Stimulated activated memory B cell treated with anti-CD40 and anti-IgM and Interleukin-4, amounts not matched to agents 10 μg/mL and 1 μg/mL and 100 μg/mL, for 72 hours (primary cell): ENCODE measurements around the gene TMEM215.
"Not testable (repeated sequence)": the region's sequence is repeated elsewhere in the genome, so short reads cannot be mapped to it uniquely, and the experiment has no call there.

Source experiments
- ATAC-seq: fragments of 150-1000 bp; cut with Tn5 transposase; 2 replicates; pipeline ENCODE4 v1.10.0; 2021
- H3K27ac Mint-ChIP-seq: one replicate; pipeline ENCODE4 v1.8.0; 2022; ENCODE audit warnings: mild to moderate bottlenecking, mixed read lengths
- H3K27me3 Mint-ChIP-seq: one replicate; pipeline ENCODE4 v1.8.0; 2022; ENCODE audit warnings: mixed read lengths
- H3K36me3 Mint-ChIP-seq: one replicate; pipeline ENCODE4 v1.8.0; 2022; ENCODE audit warnings: mixed read lengths
- H3K4me1 Mint-ChIP-seq: one replicate; pipeline ENCODE4 v1.8.0; 2022; ENCODE audit warnings: mixed read lengths
- H3K4me3 Mint-ChIP-seq: one replicate; pipeline ENCODE4 v1.8.0; 2022; ENCODE audit warnings: mild to moderate bottlenecking, moderate library complexity, mixed read lengths
- H3K9me3 Mint-ChIP-seq: one replicate; pipeline ENCODE4 v1.8.0; 2022; ENCODE audit warnings: mixed read lengths

TMEM215 gene

DNA sequence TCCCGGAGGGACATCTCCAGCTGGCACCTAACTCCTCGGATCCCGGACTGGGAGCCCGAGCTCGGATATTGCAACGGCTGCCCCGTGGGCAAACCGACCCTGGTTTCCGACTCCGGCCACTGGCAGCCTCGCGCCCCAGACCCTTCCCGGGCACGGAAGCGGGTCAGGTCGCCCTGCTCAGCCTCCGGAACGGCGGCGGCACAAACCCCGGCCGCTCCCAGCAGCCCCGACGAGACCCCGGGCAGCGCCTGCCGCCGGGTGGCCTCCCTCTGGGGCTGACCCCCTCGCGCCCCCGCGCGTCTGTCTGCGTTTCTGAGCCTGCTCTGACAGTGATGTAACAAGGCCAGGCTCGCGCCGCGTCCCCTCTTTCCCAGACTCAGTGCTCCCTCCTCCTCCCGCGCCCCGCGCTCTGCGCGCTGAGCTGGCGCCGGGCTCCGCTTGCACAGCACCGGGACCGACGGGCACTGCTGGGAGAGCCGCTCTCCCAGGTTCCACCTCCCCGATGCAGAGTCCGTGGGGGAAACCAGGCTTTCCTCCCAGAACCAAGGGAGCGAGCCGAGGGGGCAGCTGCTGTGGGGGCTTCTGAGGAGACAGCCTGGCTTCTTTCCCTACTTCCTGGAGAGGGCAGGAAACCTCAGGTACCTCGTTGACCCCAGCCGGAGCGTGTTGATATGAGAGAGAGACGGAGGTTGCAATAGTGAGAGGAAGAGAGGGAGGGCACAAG lies at the start of gene TMEM215:
Gene TMEM215, plus strand, starts transcription at position 373 of the 724 bp plus-strand sequence. CDS start 644 bp downstream, outside the sequence.
- no peak for ATAC-seq

DNA sequence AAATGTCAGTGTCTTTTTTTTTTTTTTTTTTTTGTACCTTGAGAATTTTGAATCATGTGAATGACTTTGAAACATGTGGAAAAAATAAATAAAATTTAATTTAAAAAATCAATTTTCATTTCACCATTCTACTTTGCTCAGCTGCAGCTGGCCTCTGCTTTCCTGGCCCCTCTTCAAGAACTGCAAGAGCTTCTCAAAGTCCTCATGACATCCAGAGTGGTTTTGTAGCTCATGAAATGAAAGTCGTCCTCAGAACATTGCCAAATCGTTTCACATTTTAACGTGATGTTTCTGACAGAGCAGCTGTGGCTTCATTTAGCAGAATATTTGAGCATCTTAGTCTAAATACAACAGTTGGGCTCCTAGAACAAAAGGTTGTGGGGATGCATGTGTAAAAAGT lies 47.9 kb upstream of the TMEM215 start:
- Mint-ChIP-seq H3K27me3 (peaks cover 6% of the 10 kb centered on the region), H3K9me3 (peaks cover 3% of the 10 kb centered on the region), H3K27ac (no peak overlapping the region), H3K4me1 (no peaks in the 10 kb centered on the region), H3K36me3 (no peaks in the 10 kb centered on the region), H3K4me3 (no peak overlapping the region)
- no peak for ATAC-seq

More for the DNA sequence above, at the start of gene TMEM215:
- no peak within 1 kb of the TSS for H3K4me3 Mint-ChIP-seq
- peaks cover 3% of the 10 kb centered on the region for H3K9me3 Mint-ChIP-seq
- no peaks in the 10 kb centered on the region for H3K36me3 Mint-ChIP-seq
- peaks cover 66% of the 10 kb centered on the region for H3K27me3 Mint-ChIP-seq
- no peak within 1 kb of the TSS for H3K27ac Mint-ChIP-seq
- H3K4me1 Mint-ChIP-seq, result no peaks in the 10 kb centered on the region

DNA sequence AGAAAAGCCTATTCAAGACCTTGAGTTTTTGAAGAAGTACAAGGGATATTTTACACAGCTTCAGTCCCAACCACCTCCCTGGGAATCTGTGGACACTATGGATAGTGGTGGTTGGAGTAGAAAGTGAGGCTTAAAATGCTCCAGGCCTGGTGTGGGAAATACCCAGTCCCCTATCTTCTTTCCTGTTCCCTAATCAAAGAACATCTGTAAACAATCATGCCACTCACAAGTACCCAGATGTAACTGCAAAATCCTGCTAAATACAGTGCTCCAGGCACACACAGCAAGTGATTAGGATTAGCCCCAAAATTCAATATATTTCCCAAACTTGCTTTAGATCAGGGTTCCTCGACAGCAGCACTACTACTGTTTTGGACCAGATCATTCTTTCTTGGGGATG lies 46.0 kb upstream of the TMEM215 start:
- no peaks in the 10 kb centered on the region for H3K36me3 Mint-ChIP-seq
- H3K4me1 Mint-ChIP-seq, result no peaks in the 10 kb centered on the region
- H3K4me3 Mint-ChIP-seq, result no peak overlapping the region
- H3K27me3 Mint-ChIP-seq, result peaks cover 8% of the 10 kb centered on the region
- H3K9me3 Mint-ChIP-seq, result peaks cover 6% of the 10 kb centered on the region
- no peak for ATAC-seq
- H3K27ac Mint-ChIP-seq, result no peak overlapping the region

DNA sequence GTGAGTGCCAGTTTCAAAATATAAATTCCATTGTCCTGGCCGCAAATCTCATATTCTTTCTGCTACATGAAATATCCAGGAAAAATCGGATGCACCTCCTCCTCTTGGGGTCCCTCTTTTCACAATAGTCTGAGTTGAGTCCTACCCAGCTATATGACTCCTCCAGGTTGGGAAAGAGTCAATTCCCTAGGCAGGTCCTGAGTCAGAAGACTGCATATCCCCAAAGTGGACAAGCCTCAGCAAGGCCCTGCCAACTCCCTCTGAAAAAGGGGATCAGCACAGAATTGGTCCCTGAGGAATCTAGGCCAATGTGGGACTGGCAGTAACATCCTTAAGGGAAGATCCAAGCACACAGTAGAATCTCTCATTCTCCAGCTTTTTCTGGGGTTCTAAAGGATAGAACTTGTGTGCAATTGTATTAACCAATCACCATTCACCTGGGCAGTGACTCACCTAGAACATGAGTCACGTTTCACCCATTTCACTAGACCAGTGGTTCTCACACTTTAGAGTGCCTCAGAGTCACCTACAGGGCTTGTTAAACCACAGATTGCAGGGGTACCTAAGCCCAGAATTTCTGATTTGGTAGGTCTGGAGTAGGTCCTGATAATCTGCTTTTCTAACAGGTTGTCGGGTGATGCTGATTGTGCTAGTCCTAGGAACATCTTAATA lies 44.7 kb upstream of the TMEM215 start:
- no peak for ATAC-seq
- Mint-ChIP-seq H3K36me3 (no peaks in the 10 kb centered on the region), H3K27ac (no peak overlapping the region), H3K4me3 (no peak overlapping the region), H3K4me1 (no peaks in the 10 kb centered on the region), H3K9me3 (peaks cover 13% of the 10 kb centered on the region), H3K27me3 (peaks cover 8% of the 10 kb centered on the region)

DNA sequence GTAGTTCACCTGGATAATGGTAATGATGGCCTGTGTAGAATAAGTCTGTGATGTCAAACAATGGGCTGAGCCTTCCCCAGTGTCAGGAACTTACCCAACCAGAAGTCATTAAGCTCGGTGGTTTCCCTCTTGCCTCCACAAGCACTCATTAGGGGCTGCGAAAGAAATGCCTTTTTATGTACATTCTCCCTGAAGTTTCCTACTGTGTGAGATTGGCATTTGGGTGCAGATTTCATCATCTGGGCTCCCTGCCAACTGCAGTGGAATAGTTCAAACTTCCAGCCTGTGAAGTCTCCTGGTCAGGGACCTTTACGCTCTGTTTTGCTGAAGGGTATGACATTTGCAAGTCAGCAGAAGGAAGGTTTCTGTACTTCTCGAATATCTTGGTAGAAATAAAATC lies 41.6 kb upstream of the TMEM215 start:
- H3K9me3 Mint-ChIP-seq, result peaks cover 16% of the 10 kb centered on the region
- ATAC-seq, result no peak
- no peaks in the 10 kb centered on the region for H3K36me3 Mint-ChIP-seq
- no peak overlapping the region for H3K27ac Mint-ChIP-seq
- H3K27me3 Mint-ChIP-seq, result peaks cover 8% of the 10 kb centered on the region
- no peaks in the 10 kb centered on the region for H3K4me1 Mint-ChIP-seq
- H3K4me3 Mint-ChIP-seq, result no peak overlapping the region

DNA sequence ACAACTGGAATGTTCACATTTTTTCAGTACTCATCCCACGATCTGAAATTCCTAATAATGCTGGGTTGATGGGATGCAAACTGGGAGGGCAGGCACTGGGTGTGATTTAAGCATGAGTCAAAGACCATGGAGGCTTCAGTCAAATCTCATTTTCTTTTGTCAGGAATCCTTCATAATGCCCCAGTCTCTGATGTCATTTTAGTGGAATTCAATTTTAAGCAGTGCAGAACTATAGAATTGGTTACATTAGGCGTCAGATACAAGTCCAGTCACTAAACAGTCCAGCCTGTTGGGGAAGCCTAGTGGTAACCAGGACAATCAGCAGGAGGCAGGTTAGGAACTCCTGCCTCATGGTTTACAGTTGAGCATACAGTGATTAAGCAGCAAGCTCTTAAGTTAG lies 41.0 kb upstream of the TMEM215 start:
- peaks cover 16% of the 10 kb centered on the region for H3K9me3 Mint-ChIP-seq
- H3K4me1 Mint-ChIP-seq, result no peaks in the 10 kb centered on the region
- peaks cover 8% of the 10 kb centered on the region for H3K27me3 Mint-ChIP-seq
- no peak for ATAC-seq
- no peaks in the 10 kb centered on the region for H3K36me3 Mint-ChIP-seq
- H3K4me3 Mint-ChIP-seq, result no peak overlapping the region
- H3K27ac Mint-ChIP-seq, result no peak overlapping the region

DNA sequence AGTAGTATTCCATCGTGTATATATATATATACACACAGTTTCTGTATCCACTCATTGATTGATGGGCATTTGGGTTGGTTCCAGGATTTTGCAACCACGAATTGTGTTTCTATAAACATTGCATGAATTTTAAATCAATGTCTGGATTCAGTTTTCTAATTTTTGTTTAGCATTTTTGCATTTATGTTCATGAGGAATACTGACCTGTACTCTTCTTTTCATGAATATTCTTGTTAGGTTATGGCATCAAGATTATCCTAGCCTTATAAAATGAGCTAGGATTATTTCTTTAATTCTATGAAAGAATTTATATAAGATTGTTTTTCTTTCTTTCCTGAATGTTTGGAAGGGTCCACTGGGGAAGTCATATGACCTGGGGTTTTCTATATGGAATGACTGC lies 35.3 kb upstream of the TMEM215 start:
- ATAC-seq, result no peak
- Mint-ChIP-seq H3K27ac (no peak overlapping the region), H3K4me3 (no peak overlapping the region), H3K36me3 (no peaks in the 10 kb centered on the region), H3K9me3 (peaks cover 10% of the 10 kb centered on the region), H3K4me1 (no peaks in the 10 kb centered on the region), H3K27me3 (peaks cover 20% of the 10 kb centered on the region)

DNA sequence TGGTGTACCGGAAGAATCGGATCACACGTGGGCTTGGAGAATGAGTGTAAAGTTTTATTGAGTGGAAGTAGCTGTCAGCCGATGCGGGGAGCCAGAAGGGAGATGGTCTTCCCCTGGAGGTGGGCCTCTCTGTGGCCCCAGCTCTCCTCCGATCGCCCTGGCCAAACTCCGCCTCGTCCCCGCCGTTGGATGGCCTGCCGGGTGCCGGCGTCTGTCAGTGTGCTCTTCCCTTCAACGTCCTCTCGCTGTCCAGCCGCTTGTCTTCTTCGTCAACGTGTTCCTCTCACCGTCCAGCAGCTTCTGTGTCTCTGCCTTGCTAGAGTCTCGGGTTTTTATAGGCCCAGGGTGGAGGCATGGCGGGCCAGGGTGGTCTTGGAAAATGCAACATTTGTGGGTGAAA lies 27.6 kb upstream of the TMEM215 start:
- Mint-ChIP-seq H3K27ac (no peak overlapping the region), H3K36me3 (no peaks in the 10 kb centered on the region), H3K27me3 (peaks cover 3% of the 10 kb centered on the region), H3K4me1 (no peaks in the 10 kb centered on the region), H3K4me3 (no peak overlapping the region), H3K9me3 (no peaks in the 10 kb centered on the region)
- ATAC-seq, result no peak

DNA sequence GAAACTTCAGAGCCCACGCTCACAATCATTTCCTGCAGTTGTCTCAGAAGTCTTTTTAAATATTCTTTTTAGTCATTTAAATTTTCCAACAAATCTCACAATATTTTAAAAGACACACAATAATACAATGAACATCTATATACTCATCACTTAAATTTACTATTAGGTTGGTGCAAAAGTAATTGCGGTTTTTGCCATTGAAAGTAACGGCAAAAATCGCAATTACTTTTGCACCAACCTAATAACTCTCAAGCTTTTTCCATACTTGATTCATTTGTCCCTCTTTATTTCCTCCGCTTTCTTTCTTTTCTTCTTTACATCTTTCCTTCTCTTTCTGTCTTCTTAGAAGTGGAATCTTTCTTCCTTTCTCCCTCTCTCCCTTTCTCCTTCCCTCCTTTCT lies 19.2 kb upstream of the TMEM215 start:
- H3K4me3 Mint-ChIP-seq, result no peak overlapping the region
- no peaks in the 10 kb centered on the region for H3K4me1 Mint-ChIP-seq
- peaks cover 14% of the 10 kb centered on the region for H3K27me3 Mint-ChIP-seq
- no peak for ATAC-seq
- no peaks in the 10 kb centered on the region for H3K36me3 Mint-ChIP-seq
- H3K27ac Mint-ChIP-seq, result no peak overlapping the region
- H3K9me3 Mint-ChIP-seq, result no peaks in the 10 kb centered on the region

- H3K4me1 Mint-ChIP-seq, result no peaks in the 10 kb centered on the region
- no peak overlapping the region for H3K4me3 Mint-ChIP-seq
- H3K36me3 Mint-ChIP-seq, result peaks cover 5% of the 10 kb centered on the region
- H3K27me3 Mint-ChIP-seq, result peaks cover 12% of the 10 kb centered on the region
- no peak overlapping the region for H3K27ac Mint-ChIP-seq
- ATAC-seq, result no peak
- H3K9me3 Mint-ChIP-seq, result peaks cover 20% of the 10 kb centered on the region
Measured at GRCh38 chr9:32775283-32775682, 8.1 kb upstream of the TMEM215 start.

- no peak overlapping the region for H3K27ac Mint-ChIP-seq
- peaks cover 21% of the 10 kb centered on the region for H3K27me3 Mint-ChIP-seq
- H3K4me3 Mint-ChIP-seq, result no peak overlapping the region
- H3K9me3 Mint-ChIP-seq, result peaks cover 20% of the 10 kb centered on the region
- H3K4me1 Mint-ChIP-seq, result no peaks in the 10 kb centered on the region
- ATAC-seq, result no peak
- peaks cover 5% of the 10 kb centered on the region for H3K36me3 Mint-ChIP-seq
Measured at GRCh38 chr9:32776201-32776600, 7.1 kb upstream of the TMEM215 start.

GRCh38 chr9:32782476-32783167 lies 718 bp upstream of the TMEM215 start:
- Mint-ChIP-seq H3K4me1 (no peaks in the 10 kb centered on the region), H3K27me3 (peaks cover 66% of the 10 kb centered on the region), H3K9me3 (peaks cover 3% of the 10 kb centered on the region), H3K36me3 (no peaks in the 10 kb centered on the region), H3K27ac (no peak overlapping the region), H3K4me3 (no peak overlapping the region)
- peak; percentile 13 for ATAC-seq

- Mint-ChIP-seq H3K4me1 (no peaks in the 10 kb centered on the region), H3K9me3 (peaks cover 3% of the 10 kb centered on the region), H3K36me3 (no peaks in the 10 kb centered on the region), H3K27me3 (peaks cover 65% of the 10 kb centered on the region), H3K4me3 (no peak overlapping the region), H3K27ac (no peak overlapping the region)
- ATAC-seq, result no peak
Measured at GRCh38 chr9:32787816-32788215, 4.5 kb downstream of the TMEM215 start.

DNA sequence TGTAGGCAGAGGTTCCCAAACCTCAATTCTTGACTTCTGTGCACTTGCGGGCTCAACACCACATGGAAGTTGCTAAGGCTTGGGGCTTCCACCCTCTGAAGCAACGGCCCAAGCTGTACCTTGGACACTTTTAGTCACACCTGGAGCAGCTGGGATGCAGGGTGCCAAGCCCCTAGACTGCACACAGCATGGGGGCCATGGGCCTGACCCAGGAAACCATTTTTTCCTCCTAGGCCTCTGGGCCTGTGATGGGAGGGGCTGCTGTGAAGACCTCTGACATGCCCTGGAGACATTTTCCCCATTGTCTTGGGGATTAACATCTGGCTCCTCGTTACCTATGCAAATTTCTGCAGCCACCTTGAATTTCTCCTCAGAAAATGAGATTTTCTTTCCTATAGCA lies 12.7 kb downstream of the TMEM215 start:
- not testable (repeated sequence) for H3K36me3 Mint-ChIP-seq, H3K27me3 Mint-ChIP-seq, H3K27ac Mint-ChIP-seq, ATAC-seq, H3K4me3 Mint-ChIP-seq, H3K4me1 Mint-ChIP-seq
- peaks cover 16% of the 10 kb centered on the region for H3K9me3 Mint-ChIP-seq

- Mint-ChIP-seq H3K9me3 (peaks cover 16% of the 10 kb centered on the region), H3K36me3 (no peaks in the 10 kb centered on the region), H3K4me1 (no peaks in the 10 kb centered on the region), H3K27me3 (peaks cover 29% of the 10 kb centered on the region), H3K27ac (no peak overlapping the region), H3K4me3 (no peak overlapping the region)
- no peak for ATAC-seq
Measured at GRCh38 chr9:32801530-32801929, 18.2 kb downstream of the TMEM215 start.

GRCh38 chr9:32807217-32807616 lies 23.9 kb downstream of the TMEM215 start:
- ATAC-seq, result no peak
- Mint-ChIP-seq H3K27me3 (peaks cover 31% of the 10 kb centered on the region), H3K27ac (no peak overlapping the region), H3K36me3 (no peaks in the 10 kb centered on the region), H3K9me3 (peaks cover 24% of the 10 kb centered on the region), H3K4me1 (no peaks in the 10 kb centered on the region), H3K4me3 (no peak overlapping the region)
